H9 (cell line): ENCODE measurements around the gene TNFSF9. TPM values are rescaled to one million over a fixed set of nuclear protein-coding genes. Genes with fewer than 3 reads are reported as not detected.

ENCODE experiments used
- DNase-seq: peaks from one replicate; pipeline ENCODE4 v3.0.0-alpha.2; 2017
- H2AFZ ChIP-seq: one replicate; pipeline ENCODE4 v1.6.1; 2013; ENCODE audit warnings: mild to moderate bottlenecking, low read length, control low read depth, moderate library complexity
- H2AK5ac ChIP-seq: 2 replicates; pipeline ENCODE4 v1.6.1; 2013; ENCODE audit warnings: low read length, control low read depth, mixed read lengths; ENCODE audit not compliant: insufficient read length
- H2BK120ac ChIP-seq: one replicate; pipeline ENCODE4 v1.6.1; 2013; ENCODE audit warnings: low read depth, mild to moderate bottlenecking, low read length, control low read depth, inconsistent platforms; ENCODE audit not compliant: poor library complexity, severe bottlenecking
- H2BK12ac ChIP-seq: 2 replicates; pipeline ENCODE4 v1.6.1; 2013; ENCODE audit warnings: low read length, control low read depth, mixed read lengths, low read depth; ENCODE audit not compliant: insufficient read length
- H2BK15ac ChIP-seq: 2 replicates; pipeline ENCODE4 v1.6.1; 2013; ENCODE audit warnings: low read depth, low read length, control low read depth
- H2BK20ac ChIP-seq: one replicate; pipeline ENCODE4 v1.6.1; 2013; ENCODE audit warnings: low read depth, mild to moderate bottlenecking, low read length, control low read depth, inconsistent platforms; ENCODE audit not compliant: poor library complexity, severe bottlenecking
- H2BK5ac ChIP-seq: 2 replicates; pipeline ENCODE4 v1.6.1; 2013; ENCODE audit warnings: low read length, control low read depth, mixed read lengths; ENCODE audit not compliant: insufficient read length
- H3K14ac ChIP-seq: 2 replicates; pipeline ENCODE4 v1.6.1; 2013; ENCODE audit warnings: low read length, control low read depth; ENCODE audit not compliant: insufficient read depth
- H3K18ac ChIP-seq: 2 replicates; pipeline ENCODE4 v1.6.1; 2013; ENCODE audit warnings: low read depth, mild to moderate bottlenecking, mixed read lengths, low read length, control low read depth; ENCODE audit not compliant: insufficient read length
- H3K23ac ChIP-seq: 2 replicates; pipeline ENCODE4 v1.6.1; 2013; ENCODE audit warnings: low read length, control low read depth, mixed read lengths, low read depth; ENCODE audit not compliant: insufficient read length
- H3K23me2 ChIP-seq: 2 replicates; pipeline ENCODE4 v1.6.1; 2013; ENCODE audit warnings: low read depth, mild to moderate bottlenecking, mixed read lengths, low read length, control low read depth; ENCODE audit not compliant: insufficient read length, poor library complexity, severe bottlenecking
- H3K27ac ChIP-seq: 2 replicates; pipeline ENCODE4 v1.5.1; 2013; ENCODE audit warnings: low read length, control low read depth, mixed read lengths, low read depth; ENCODE audit not compliant: insufficient read length
- H3K27me3 ChIP-seq: 2 replicates; pipeline ENCODE4 v1.6.1; 2013; ENCODE audit warnings: low read length, control low read depth, inconsistent platforms; ENCODE audit not compliant: insufficient read depth
- H3K4ac ChIP-seq: 2 replicates; pipeline ENCODE4 v1.6.1; 2013; ENCODE audit warnings: low read depth, mild to moderate bottlenecking, control low read depth, inconsistent platforms, low read length, moderate library complexity
- H3K4me1 ChIP-seq: 2 replicates; pipeline ENCODE4 v1.6.1; 2013; ENCODE audit warnings: low read length, control low read depth, inconsistent platforms; ENCODE audit not compliant: insufficient read depth
- H3K4me2 ChIP-seq: 2 replicates; pipeline ENCODE4 v1.6.1; 2013; ENCODE audit warnings: low read length, control low read depth, mixed read lengths; ENCODE audit not compliant: insufficient read length, insufficient read depth
- H3K56ac ChIP-seq: 2 replicates; pipeline ENCODE4 v1.6.1; 2013; ENCODE audit warnings: low read depth, mild to moderate bottlenecking, mixed read lengths, low read length, control low read depth; ENCODE audit not compliant: insufficient read length
- H3K79me1 ChIP-seq: 2 replicates; pipeline ENCODE4 v1.6.1; 2013; ENCODE audit warnings: low read depth, mild to moderate bottlenecking, moderate library complexity, low read length, control low read depth, inconsistent platforms; ENCODE audit not compliant: insufficient read depth, poor library complexity, severe bottlenecking
- H3K79me2 ChIP-seq: 2 replicates; pipeline ENCODE4 v1.6.1; 2013; ENCODE audit warnings: low read length, control low read depth, inconsistent platforms; ENCODE audit not compliant: insufficient read depth
- H3K9ac ChIP-seq: 2 replicates; pipeline ENCODE4 v1.6.1; 2013; ENCODE audit warnings: low read length, control low read depth, mixed read lengths; ENCODE audit not compliant: insufficient read length; ENCODE audit errors: extremely low read depth
- H3K9me3 ChIP-seq: one replicate; pipeline ENCODE4 v1.6.1; 2013; ENCODE audit warnings: low read depth, low read length, inconsistent platforms; ENCODE audit not compliant: control insufficient read depth
- H3T11ph ChIP-seq: one replicate; pipeline ENCODE4 v1.6.1; 2013; ENCODE audit warnings: mild to moderate bottlenecking, low read length, control low read depth, inconsistent platforms
- H4K20me1 ChIP-seq: one replicate; pipeline ENCODE4 v1.6.1; 2013; ENCODE audit not compliant: control insufficient read depth, insufficient read length, insufficient read depth
- H4K5ac ChIP-seq: 2 replicates; pipeline ENCODE4 v1.6.1; 2013; ENCODE audit warnings: low read depth, mild to moderate bottlenecking, mixed read lengths, low read length, control low read depth; ENCODE audit not compliant: insufficient read length
- H4K8ac ChIP-seq: replicated peaks from 2 replicates; pipeline ENCODE4 v1.6.1; 2013; ENCODE audit warnings: low read length, control low read depth, mixed read lengths, low read depth; ENCODE audit not compliant: insufficient read length
- H4K91ac ChIP-seq: 2 replicates; pipeline ENCODE4 v1.6.1; 2013; ENCODE audit warnings: low read depth, mild to moderate bottlenecking, moderate library complexity, mixed read lengths, low read length, control low read depth; ENCODE audit not compliant: insufficient read length
- H3K27ac Mint-ChIP-seq, 3 experiments: 2 replicates in 2 of 3; 3 replicates in 1 of 3; pipeline ENCODE4 v1.8.0; 2020 to 2021; ENCODE audit warnings: mixed read lengths in 3 of 3, mild to moderate bottlenecking in 1 of 3, moderate library complexity in 1 of 3
- H3K27me3 Mint-ChIP-seq: 2 replicates; pipeline ENCODE4 v1.8.0; 2021; ENCODE audit warnings: low read depth, mild to moderate bottlenecking, moderate library complexity, mixed read lengths
- H3K36me3 Mint-ChIP-seq, 3 experiments: 2 replicates in 2 of 3; 3 replicates in 1 of 3; pipeline ENCODE4 v1.8.0; 2020 to 2021; ENCODE audit warnings: low read depth in 3 of 3, mixed read lengths in 3 of 3; ENCODE audit not compliant: insufficient read depth in 1 of 3
- H3K4me1 Mint-ChIP-seq, 2 experiments: 2 replicates each; pipeline ENCODE4 v1.8.0; 2020; ENCODE audit warnings: mixed read lengths in 2 of 2
- H3K4me3 Mint-ChIP-seq, 2 experiments: 2 replicates in 1 of 2; 3 replicates in 1 of 2; pipeline ENCODE4 v1.8.0; 2020 to 2021; ENCODE audit warnings: mild to moderate bottlenecking in 2 of 2, mixed read lengths in 2 of 2, moderate library complexity in 1 of 2
- H3K9me3 Mint-ChIP-seq, 2 experiments: 2 replicates in 1 of 2; 3 replicates in 1 of 2; pipeline ENCODE4 v1.8.0; 2020; ENCODE audit warnings: mild to moderate bottlenecking in 2 of 2, mixed read lengths in 2 of 2, moderate library complexity in 1 of 2
- CTCF ChIP-seq: fragments of 200-600 bp; sonication (generic); conservative IDR thresholded peaks from 3 replicates; pipeline ENCODE4 v1.8.0; 2021; ENCODE audit warnings: antibody characterized with exemption, mild to moderate bottlenecking
- WGBS: extraction: QIAGEN DNeasy Blood & Tissue Kit; methylation state at CpG from one replicate; pipeline ENCODE4 v1.1.7; 2013; ENCODE audit warnings: missing lambda C conversion rate, low lambda C conversion rate, mixed read lengths; ENCODE audit not compliant: insufficient read length; ENCODE audit errors: extremely low coverage; 5-methylcytosine and 5-hydroxymethylcytosine counted together
- total RNA-seq: library from RNA; stranded (reverse); gene quantifications from 2 replicates; pipeline ENCODE4 v1.2.1, GENCODE V29; 2021

Gene TNFSF9
- total RNA-seq, 1 experiment from 2014 or later: 1.9 TPM

DNA sequence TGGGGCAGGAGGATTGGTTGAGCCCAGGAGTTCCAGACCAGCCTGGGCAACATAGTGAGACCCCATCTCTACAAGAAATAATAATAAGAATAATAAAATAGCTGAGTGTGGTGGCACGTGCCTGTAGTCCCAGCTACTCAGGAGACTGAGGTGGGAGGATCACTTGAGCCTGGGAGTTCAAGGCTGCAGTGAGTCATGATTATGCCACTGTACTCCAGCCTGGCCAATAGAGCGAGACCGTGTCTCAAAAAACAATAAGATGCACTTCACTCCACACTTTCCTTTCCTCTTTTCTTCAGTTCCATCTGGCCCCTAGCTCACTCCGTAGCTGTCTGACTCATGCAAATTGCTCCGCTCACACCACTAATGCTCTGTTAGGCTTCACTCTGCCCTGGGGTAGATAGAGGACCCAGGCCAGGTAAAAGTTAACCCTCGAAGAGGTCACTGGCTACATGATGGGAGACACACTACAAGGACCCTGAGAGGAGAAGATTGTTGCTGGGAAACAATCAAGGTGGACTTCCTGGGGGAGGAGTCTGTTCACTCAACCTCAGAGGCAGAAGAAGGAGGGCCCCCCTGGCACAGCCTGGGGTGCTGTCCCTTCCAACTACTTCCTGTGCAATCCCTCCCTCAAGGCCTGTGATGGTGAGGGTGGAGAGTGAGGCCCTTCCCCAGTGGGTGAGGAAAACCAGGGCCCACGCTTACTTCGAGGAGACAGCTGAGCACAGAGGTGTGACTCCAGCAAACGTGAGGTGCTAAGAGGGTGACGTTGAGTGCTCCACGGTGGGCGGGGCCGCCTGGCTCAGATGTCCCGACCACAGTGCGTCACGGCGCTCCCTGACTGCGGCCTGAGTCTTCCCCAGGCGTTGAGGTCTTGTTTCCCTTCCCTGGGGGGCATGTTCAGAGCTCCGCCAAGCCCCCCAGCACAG lies 8.8 kb upstream of the TNFSF9 start:
- Histone ChIP-seq H4K20me1 (no peaks in the 10 kb centered on the region), H2BK12ac (no peak overlapping the region), H3K56ac (no peak overlapping the region), H3K23me2 (no peaks in the 10 kb centered on the region), H3K23ac (no peak overlapping the region), H4K8ac (peak overlapping the region; percentile 24), H3K9ac (no peak overlapping the region), H2AFZ (no peak overlapping the region), H2BK20ac (no peak overlapping the region), H2BK120ac (no peak overlapping the region), H3K14ac (peak overlapping the region; percentile 77), H3T11ph (no peak overlapping the region), H3K9me3 (no peaks in the 10 kb centered on the region), H3K79me2 (no peaks in the 10 kb centered on the region), H3K79me1 (no peaks in the 10 kb centered on the region), H2BK15ac (peak overlapping the region; percentile 99; the same call in 1 of the 2 replicates), H4K91ac (no peak overlapping the region), H3K4ac (no peak overlapping the region), H3K27me3 (no peaks in the 10 kb centered on the region), H2BK5ac (no peak overlapping the region), H3K18ac (no peak overlapping the region), H3K4me1 (peaks cover 4% of the 10 kb centered on the region; the same call in 1 of the 2 replicates), H3K27ac (no peak overlapping the region), H3K4me2 (no peak overlapping the region), H2AK5ac (no peak overlapping the region), H4K5ac (peak overlapping the region; percentile 81)
- WGBS: no CpG with 5 or more reads among the region's 20 CpGs
- no peak overlapping the region for H3K4me3 Mint-ChIP-seq
- no peak overlapping the region for H3K27ac Mint-ChIP-seq
- H3K36me3 Mint-ChIP-seq: no peaks in the 10 kb centered on the region; a peak in 1 of 7 replicates
- peaks cover 9 to 12% of the 10 kb centered on the region in 2 experiments for H3K4me1 Mint-ChIP-seq
- H3K27me3 Mint-ChIP-seq: peaks cover 5% of the 10 kb centered on the region; the same call in 1 of the 2 replicates
- H3K9me3 Mint-ChIP-seq: no peaks in the 10 kb centered on the region
- TF ChIP-seq CTCF: no peak
- DNase-seq: no peak
